GM23338 (cell line): ENCODE results near the gene SEH1L.

ENCODE experiments used
- POLR2AphosphoS5 ChIP-seq: IDR thresholded peaks from 2 replicates; pipeline ENCODE4 v1.6.1; 2016; ENCODE audit warnings: antibody characterized with exemption, low read depth
- TF ChIP-seq, protein P1 (sequence below), 2 experiments: fragments of 200-600 bp in 1 of 2; sonication (generic) in 1 of 2; conservative IDR thresholded peaks; 2 replicates each; pipeline versions ENCODE4 v1.5.1 to v1.6.1; 2016 to 2017; ENCODE audit warnings: antibody characterized with exemption in 2 of 2, low read depth in 2 of 2, mild to moderate bottlenecking in 2 of 2, moderate library complexity in 1 of 2

DNA sequence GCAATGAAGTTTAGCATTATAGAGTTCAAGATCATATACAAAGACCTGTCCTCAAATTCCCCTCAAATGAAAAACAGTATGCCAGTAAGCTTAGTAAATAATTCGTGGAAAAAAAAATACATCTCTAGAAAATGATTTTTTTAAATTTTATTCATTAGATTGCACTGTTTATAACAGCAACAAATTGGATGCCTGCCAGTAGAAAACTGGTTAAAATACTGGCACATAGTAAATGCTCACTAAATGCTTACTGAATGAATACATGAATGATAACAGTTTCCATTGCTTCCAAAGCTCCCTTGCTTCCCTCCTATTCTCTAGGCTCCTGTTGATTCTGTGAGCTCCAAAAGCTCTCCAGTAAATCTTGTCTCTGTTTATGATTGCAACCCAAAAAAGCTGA lies 25.5 kb upstream of the SEH1L start:
- TF ChIP-seq, protein P1, sequence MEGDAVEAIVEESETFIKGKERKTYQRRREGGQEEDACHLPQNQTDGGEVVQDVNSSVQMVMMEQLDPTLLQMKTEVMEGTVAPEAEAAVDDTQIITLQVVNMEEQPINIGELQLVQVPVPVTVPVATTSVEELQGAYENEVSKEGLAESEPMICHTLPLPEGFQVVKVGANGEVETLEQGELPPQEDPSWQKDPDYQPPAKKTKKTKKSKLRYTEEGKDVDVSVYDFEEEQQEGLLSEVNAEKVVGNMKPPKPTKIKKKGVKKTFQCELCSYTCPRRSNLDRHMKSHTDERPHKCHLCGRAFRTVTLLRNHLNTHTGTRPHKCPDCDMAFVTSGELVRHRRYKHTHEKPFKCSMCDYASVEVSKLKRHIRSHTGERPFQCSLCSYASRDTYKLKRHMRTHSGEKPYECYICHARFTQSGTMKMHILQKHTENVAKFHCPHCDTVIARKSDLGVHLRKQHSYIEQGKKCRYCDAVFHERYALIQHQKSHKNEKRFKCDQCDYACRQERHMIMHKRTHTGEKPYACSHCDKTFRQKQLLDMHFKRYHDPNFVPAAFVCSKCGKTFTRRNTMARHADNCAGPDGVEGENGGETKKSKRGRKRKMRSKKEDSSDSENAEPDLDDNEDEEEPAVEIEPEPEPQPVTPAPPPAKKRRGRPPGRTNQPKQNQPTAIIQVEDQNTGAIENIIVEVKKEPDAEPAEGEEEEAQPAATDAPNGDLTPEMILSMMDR (conservative IDR thresholded peaks at IDR 0.05; ENCODE audit: low read depth in 2 of 2), result no peak
- no peak for TF ChIP-seq POLR2AphosphoS5
